Tibial artery (tissue), 4 donors: ENCODE results near the gene SLC9A8.

ENCODE experiments used
- DNase-seq, 2 donors: peaks; one replicate each; pipeline ENCODE4 v3.0.0-alpha.2; 2019
- H3K27ac ChIP-seq, 2 donors: fragments of 200-600 bp; sonication (generic) in 1 of 2; 1 replicate in 1 of 2; 2 replicates in 1 of 2; pipeline ENCODE4 v1.5.1; 2018 to 2019; ENCODE audit warnings: mild to moderate bottlenecking in 1 of 2
- H3K27me3 ChIP-seq, 2 donors: fragments of 200-600 bp; sonication (generic) in 1 of 2; one replicate each; pipeline versions ENCODE4 v1.5.1 to v1.6.0; 2016 to 2019
- H3K36me3 ChIP-seq, 3 donors: fragments of 200-600 bp; sonication (generic) in 2 of 3; one replicate each; pipeline ENCODE4 v1.5.1; 2016 to 2019; ENCODE audit warnings: mild to moderate bottlenecking in 2 of 3
- H3K4me1 ChIP-seq, 4 donors: fragments of 200-600 bp; sonication (generic) in 2 of 4; 1 replicate in 3 of 4; 2 replicates in 1 of 4; pipeline ENCODE4 v1.5.1; 2016 to 2019
- H3K4me3 ChIP-seq, 2 donors: fragments of 200-600 bp; sonication (generic) in 1 of 2; 1 replicate in 1 of 2; 2 replicates in 1 of 2; pipeline ENCODE4 v1.5.1; 2018 to 2019; ENCODE audit warnings: mild to moderate bottlenecking in 2 of 2
- H3K9me3 ChIP-seq, 3 donors: fragments of 200-600 bp; sonication (generic) in 1 of 3; one replicate each; pipeline ENCODE4 v1.5.1; 2016 to 2019
- intact Hi-C: fragments of 100-400 bp; cut with DNase I; formaldehyde crosslinking; loops from one replicate; pipeline ENCODE4 v1.15.0; 2023; ENCODE audit warnings: low total_unique reads
- TF ChIP-seq, protein P1 (sequence below), 2 experiments: fragments of 200-600 bp in 1 of 2; fragments of 450-650 bp in 1 of 2; IDR thresholded peaks; one replicate each; pipeline ENCODE4 v1.5.1; 2017 to 2019; ENCODE audit warnings: antibody characterized with exemption in 2 of 2, mild to moderate bottlenecking in 1 of 2, moderate library complexity in 1 of 2

Gene SLC9A8

DNA sequence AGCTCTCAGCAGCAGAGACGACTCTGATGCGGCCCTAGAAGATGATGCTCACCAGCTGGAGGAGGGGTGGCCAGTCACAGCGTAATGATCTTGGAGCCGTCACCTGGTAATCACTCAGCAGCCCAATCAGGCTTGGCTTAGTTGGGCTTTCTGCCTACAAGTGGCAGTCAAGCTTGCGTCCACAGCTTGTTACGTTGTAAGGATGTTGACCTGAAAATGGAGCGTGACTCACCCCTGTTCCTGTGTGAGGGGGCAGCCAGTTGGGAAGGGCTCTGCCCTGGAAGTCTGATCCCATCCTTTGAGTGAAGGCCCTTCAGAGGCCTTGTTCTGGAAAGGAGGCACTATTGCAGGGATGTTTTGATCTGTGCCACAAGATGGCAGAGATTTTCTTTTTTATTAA, 52.9 kb downstream of the SLC9A8 start:
- intact Hi-C loops = no loop called here
- Histone ChIP-seq H3K4me3 (no peak overlapping the region), H3K4me1 (peaks cover 0 to 42% (median 31%) of the 10 kb centered on the region in 4 donors), H3K9me3 (no peaks in the 10 kb centered on the region), H3K27ac (peak overlapping the region; percentile 60 to 68), H3K36me3 (peaks cover 7 to 34% (median 20%) of the 10 kb centered on the region in 3 donors), H3K27me3 (no peaks in the 10 kb centered on the region)
- TF ChIP-seq, protein P1, sequence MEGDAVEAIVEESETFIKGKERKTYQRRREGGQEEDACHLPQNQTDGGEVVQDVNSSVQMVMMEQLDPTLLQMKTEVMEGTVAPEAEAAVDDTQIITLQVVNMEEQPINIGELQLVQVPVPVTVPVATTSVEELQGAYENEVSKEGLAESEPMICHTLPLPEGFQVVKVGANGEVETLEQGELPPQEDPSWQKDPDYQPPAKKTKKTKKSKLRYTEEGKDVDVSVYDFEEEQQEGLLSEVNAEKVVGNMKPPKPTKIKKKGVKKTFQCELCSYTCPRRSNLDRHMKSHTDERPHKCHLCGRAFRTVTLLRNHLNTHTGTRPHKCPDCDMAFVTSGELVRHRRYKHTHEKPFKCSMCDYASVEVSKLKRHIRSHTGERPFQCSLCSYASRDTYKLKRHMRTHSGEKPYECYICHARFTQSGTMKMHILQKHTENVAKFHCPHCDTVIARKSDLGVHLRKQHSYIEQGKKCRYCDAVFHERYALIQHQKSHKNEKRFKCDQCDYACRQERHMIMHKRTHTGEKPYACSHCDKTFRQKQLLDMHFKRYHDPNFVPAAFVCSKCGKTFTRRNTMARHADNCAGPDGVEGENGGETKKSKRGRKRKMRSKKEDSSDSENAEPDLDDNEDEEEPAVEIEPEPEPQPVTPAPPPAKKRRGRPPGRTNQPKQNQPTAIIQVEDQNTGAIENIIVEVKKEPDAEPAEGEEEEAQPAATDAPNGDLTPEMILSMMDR (IDR thresholded peaks at IDR 0.05) = no peak
- DNase-seq = no peak

DNA sequence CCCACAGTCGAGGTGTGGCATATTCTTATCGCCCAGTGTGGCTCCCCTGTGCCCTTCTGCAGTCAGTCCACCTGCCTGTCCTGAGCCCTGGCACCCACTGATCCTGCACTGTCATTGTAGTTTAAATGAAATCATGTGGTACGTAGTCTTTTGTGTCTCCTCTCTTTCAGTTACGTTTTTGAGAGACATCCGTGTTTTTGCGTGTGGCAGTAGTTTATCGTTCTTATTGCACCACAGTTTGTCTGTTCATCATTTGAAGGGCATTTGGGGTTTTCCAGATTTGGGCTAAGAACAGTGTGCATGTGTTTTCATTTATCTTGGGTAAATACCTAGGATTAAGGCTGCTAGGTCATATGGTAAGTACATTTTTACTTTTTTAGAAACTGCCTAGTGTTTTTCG, 53.4 kb downstream of the SLC9A8 start:
- Histone ChIP-seq H3K9me3 (no peaks in the 10 kb centered on the region), H3K27ac (peak overlapping the region; percentile 60 to 68), H3K4me3 (no peak overlapping the region), H3K4me1 (peaks cover 0 to 42% (median 31%) of the 10 kb centered on the region in 4 donors), H3K27me3 (no peaks in the 10 kb centered on the region), H3K36me3 (peaks cover 7 to 34% (median 24%) of the 10 kb centered on the region in 3 donors)
- TF ChIP-seq, protein P1 (IDR thresholded peaks at IDR 0.05) = no peak
- DNase-seq = no peak
- intact Hi-C loops = no loop called here

DNA sequence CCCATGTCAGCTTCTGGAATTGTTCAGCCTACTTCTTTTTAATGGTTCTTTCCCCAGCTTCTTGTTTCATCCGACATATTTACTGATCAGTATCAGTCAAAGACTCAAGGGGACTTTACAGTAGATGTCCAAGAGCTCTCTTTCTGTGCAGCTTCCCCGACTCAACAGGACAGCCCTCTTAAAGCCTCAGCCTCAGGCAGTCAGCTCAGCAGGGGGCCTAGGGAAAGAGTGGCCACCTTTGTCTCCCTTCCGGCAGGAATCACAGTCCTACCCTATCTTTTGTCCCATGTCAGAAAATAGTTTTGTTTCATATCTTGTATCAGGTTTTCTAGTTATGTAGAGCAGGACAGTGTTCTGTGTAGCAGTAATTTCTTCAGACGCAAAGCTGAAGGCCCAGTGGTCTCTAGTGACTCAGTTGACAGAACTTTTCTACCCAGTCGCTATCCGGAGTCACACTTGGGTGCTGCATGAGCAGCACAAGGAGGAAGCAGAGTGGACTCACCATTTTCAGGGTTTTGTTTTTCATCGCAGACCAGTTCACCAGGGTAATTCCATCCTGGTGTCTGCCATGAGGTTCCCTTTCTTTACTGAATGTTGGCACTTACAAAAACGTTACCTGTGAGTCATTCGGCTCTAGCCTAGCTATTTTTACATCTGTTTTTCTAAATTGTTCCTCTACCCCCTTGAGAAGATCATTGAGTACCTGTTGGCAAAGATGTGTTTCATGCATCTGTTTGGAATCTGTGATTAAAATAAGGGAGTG, 55.0 kb downstream of the SLC9A8 start:
- Histone ChIP-seq H3K27me3 (no peaks in the 10 kb centered on the region), H3K9me3 (no peaks in the 10 kb centered on the region), H3K27ac (peak overlapping the region; percentile 60 to 68), H3K4me3 (no peak overlapping the region), H3K36me3 (peaks cover 7 to 34% (median 24%) of the 10 kb centered on the region in 3 donors), H3K4me1 (peaks cover 0 to 42% (median 31%) of the 10 kb centered on the region in 4 donors)
- TF ChIP-seq, protein P1 (IDR thresholded peaks at IDR 0.05) = no peak
- DNase-seq = no peak
- intact Hi-C loops = no loop called here

DNA sequence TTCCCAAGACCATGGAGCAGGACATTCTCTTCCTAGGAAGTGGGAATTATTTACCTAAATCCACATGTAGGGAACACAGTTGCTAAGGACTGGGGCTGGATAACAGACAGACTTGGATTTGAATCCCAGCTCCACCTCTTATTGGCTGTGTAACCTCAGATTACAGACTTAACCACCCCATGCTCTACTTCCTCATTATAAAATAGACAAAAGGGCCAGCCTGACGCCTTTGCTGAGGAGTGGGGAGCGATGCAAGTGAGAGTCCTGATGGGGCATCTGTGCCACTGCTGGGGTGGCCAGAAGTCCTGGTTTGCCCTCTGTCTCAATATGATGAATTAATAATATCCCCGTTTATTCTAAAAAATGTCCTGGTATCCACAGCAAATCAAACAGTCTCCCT, 55.9 kb downstream of the SLC9A8 start:
- Histone ChIP-seq H3K36me3 (peaks cover 0 to 32% (median 24%) of the 10 kb centered on the region in 3 donors), H3K4me1 (peaks cover 0 to 42% (median 31%) of the 10 kb centered on the region in 4 donors), H3K27me3 (no peaks in the 10 kb centered on the region), H3K27ac (peak overlapping the region; percentile 60 to 68), H3K9me3 (no peaks in the 10 kb centered on the region), H3K4me3 (no peak overlapping the region)
- no peak for DNase-seq
- TF ChIP-seq, protein P1 (IDR thresholded peaks at IDR 0.05) = no peak
- intact Hi-C loops = no loop called here

- no peaks in the 10 kb centered on the region for H3K9me3 ChIP-seq
- H3K27me3 ChIP-seq = no peaks in the 10 kb centered on the region
- H3K36me3 ChIP-seq = peaks cover 0 to 29% (median 24%) of the 10 kb centered on the region in 3 donors
- peak overlapping the region; percentile 60 to 68 for H3K27ac ChIP-seq
- peaks cover 0 to 42% (median 31%) of the 10 kb centered on the region in 4 donors for H3K4me1 ChIP-seq
- DNase-seq = no peak
- TF ChIP-seq, protein P1 (IDR thresholded peaks at IDR 0.05) = no peak
- no peak overlapping the region for H3K4me3 ChIP-seq
- intact Hi-C loops = no loop called here
Measured at GRCh38 chr20:49868964-49869363, 56.3 kb downstream of the SLC9A8 start.
